Adipocyte (in vitro differentiated cells): Measurements from ENCODE around the gene LDLRAD2.

ENCODE experiments used
- DNase-seq: peaks from one replicate; pipeline ENCODE4 v3.0.0-alpha.2; 2015; ENCODE audit warnings: low read depth
- H3K27me3 ChIP-seq: replicated peaks from 2 replicates; pipeline ENCODE4 v1.7.0; 2013; ENCODE audit warnings: mild to moderate bottlenecking, low read length, moderate library complexity; ENCODE audit not compliant: control insufficient read depth, insufficient read depth
- H3K36me3 ChIP-seq: 2 replicates; pipeline ENCODE4 v1.7.0; 2013; ENCODE audit warnings: low read length, mild to moderate bottlenecking, moderate library complexity; ENCODE audit not compliant: control insufficient read depth, insufficient read depth, severe bottlenecking
- H3K4me1 ChIP-seq: 2 replicates; pipeline ENCODE4 v1.7.0; 2013; ENCODE audit warnings: mild to moderate bottlenecking, low read length, moderate library complexity; ENCODE audit not compliant: control insufficient read depth, insufficient read depth
- H3K4me3 ChIP-seq: 2 replicates; pipeline ENCODE4 v1.7.0; 2013; ENCODE audit warnings: mild to moderate bottlenecking, low read length, moderate library complexity
- H3K9ac ChIP-seq: 2 replicates; pipeline ENCODE4 v1.7.0; 2013; ENCODE audit warnings: mild to moderate bottlenecking, low read length, moderate library complexity
- H3K9me3 ChIP-seq: 2 replicates; pipeline ENCODE4 v1.7.0; 2013; ENCODE audit warnings: mild to moderate bottlenecking, low read length, moderate library complexity; ENCODE audit not compliant: control insufficient read depth

The LDLRAD2 gene

DNA sequence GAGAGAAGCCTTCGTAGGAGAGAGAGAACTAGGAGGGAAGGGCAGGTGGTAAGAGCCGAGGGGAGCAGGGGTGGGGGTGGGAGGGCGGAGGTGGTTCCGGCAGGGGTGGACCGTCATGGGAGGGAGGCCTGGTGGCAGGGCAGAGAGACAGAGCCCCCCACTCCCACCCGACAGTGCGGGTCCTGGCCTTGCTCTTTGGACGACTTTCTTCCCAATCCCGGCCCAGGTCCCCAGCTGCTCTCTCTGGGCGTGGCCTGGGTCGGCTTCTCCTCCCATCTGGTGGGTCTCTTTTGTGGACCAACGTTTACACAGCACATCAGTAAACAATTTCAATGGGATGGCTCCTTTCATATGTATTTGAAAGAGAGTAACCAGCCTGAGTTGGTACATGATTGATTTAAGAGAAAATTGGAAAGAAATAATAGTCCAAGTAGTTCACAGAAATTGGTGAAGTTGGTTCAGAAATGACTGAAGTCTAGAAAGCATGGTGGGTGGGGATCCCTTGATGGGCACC is 56.9 kb downstream of the LDLRAD2 start:
- Histone ChIP-seq H3K36me3 (peaks cover 92% of the 10 kb centered on the region), H3K9ac (no peak overlapping the region)

DNA sequence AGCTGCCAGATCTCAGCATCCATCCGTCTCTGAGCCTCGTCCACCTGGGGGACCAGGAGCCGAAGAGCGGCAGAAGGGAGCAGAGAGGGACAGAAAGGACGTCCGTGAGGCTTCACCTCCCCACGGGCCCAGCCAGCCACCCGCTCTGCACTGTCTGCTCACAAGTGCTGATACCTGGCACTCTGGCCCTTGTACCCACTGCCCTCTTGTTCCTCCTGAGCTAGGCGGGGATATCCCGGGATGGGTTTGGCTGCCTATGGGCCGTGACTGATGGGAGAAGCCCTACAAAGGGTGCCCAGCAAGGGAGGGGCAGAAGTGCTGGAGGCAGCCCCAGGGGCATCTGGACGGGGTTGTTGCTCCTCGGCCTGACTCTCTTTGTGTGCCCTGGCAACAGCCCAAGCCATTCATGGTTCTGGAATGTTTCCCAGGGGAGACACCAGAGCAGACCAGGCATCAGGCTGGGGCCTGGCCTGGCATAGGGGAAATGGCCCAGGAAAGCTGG is 57.6 kb downstream of the LDLRAD2 start:
- Histone ChIP-seq H3K4me3 (no peak overlapping the region), H3K9me3 (no peaks in the 10 kb centered on the region), H3K27me3 (no peaks in the 10 kb centered on the region), H3K4me1 (peaks cover 18% of the 10 kb centered on the region), H3K36me3 (peaks cover 92% of the 10 kb centered on the region), H3K9ac (peak overlapping the region; percentile 25)
- peak; percentile 92 for DNase-seq

More for the DNA sequence above, 56.9 kb downstream of the LDLRAD2 start:
- no peak for DNase-seq
- no peaks in the 10 kb centered on the region for H3K9me3 ChIP-seq
- no peak overlapping the region for H3K4me3 ChIP-seq
- H3K4me1 ChIP-seq: peaks cover 18% of the 10 kb centered on the region
- no peaks in the 10 kb centered on the region for H3K27me3 ChIP-seq

DNA sequence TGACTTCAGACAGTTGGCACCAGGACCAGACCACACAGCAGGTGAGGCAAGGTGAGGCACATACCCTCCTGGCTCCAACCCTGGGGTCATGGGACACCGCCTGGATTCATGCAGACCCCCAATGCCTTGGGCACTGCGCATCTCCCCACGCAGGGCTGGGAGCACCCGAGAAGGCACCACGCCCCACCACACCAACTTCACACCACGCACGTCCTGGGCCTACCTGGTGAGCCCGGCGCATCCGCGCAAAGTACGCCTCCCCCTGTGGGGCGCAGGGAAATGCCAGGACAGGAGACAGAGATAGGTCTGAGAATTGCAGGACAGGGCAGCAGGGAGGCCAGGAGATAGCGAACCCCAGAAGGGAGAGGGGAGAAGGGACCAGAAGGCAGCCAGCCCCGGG is 58.5 kb downstream of the LDLRAD2 start:
- H3K36me3 ChIP-seq: peaks cover 92% of the 10 kb centered on the region
- H3K4me3 ChIP-seq: no peak overlapping the region
- peaks cover 18% of the 10 kb centered on the region for H3K4me1 ChIP-seq
- peak overlapping the region; percentile 25 for H3K9ac ChIP-seq
- DNase-seq: no peak
- no peaks in the 10 kb centered on the region for H3K27me3 ChIP-seq
- H3K9me3 ChIP-seq: no peaks in the 10 kb centered on the region

DNA sequence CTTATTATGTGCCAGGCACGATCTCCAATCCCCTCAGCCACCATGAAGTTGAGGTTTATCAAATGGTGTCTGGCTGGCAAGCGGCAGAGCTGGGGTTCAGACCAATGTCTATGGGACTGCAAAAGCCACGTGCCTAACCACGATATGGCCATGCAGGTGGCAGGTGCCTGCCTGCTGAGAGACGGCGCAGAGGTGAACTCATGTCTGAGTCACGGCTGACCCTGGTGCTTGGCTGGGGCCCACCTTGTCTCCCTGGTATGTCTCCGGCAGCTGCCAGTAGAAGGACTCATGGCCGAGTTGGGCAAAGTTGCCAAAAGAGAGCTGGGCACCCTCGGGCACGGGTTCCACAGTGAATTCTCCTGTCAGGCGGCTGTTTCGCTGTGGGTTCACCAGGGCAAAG is 59.9 kb downstream of the LDLRAD2 start:
- DNase-seq: no peak
- peaks cover 18% of the 10 kb centered on the region for H3K4me1 ChIP-seq
- peaks cover 92% of the 10 kb centered on the region for H3K36me3 ChIP-seq
- H3K9ac ChIP-seq: no peak overlapping the region
- H3K9me3 ChIP-seq: no peaks in the 10 kb centered on the region
- H3K27me3 ChIP-seq: no peaks in the 10 kb centered on the region
- no peak overlapping the region for H3K4me3 ChIP-seq

DNA sequence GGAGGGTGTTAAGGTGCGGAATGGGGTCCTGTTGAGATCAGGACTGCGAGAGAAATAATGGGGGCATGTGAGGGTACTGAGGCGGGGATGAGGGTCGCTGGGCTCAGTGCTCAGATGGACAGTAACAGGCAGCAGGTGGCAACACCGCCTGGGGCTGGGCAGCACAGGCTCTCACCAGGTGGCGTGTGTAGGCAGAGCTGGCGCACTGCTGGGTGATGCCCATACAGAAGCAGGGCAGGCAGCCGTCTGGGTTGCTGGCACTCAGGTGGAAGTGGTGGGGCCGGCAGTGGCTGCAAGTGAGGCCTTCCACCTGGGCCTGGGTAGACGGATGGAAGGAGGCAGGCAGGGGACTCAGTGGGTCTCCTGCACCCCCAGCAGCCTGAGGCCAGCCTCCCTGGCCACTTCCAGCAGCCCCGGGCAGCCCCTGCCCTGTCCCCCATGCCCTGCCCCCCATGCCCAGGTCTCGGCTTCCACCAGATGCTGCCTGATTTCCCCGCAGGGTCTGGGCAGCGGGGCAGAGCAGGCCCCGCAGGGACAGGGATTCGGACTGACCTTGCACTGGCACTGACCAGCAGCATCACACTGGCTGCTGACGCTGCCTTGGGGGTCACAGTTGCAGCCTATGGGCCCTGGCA is 60.5 kb downstream of the LDLRAD2 start:
- H3K36me3 ChIP-seq: peaks cover 93% of the 10 kb centered on the region
- H3K4me3 ChIP-seq: no peak overlapping the region
- no peak overlapping the region for H3K9ac ChIP-seq
- no peaks in the 10 kb centered on the region for H3K27me3 ChIP-seq
- no peaks in the 10 kb centered on the region for H3K9me3 ChIP-seq
- DNase-seq: no peak
- H3K4me1 ChIP-seq: peaks cover 18% of the 10 kb centered on the region

DNA sequence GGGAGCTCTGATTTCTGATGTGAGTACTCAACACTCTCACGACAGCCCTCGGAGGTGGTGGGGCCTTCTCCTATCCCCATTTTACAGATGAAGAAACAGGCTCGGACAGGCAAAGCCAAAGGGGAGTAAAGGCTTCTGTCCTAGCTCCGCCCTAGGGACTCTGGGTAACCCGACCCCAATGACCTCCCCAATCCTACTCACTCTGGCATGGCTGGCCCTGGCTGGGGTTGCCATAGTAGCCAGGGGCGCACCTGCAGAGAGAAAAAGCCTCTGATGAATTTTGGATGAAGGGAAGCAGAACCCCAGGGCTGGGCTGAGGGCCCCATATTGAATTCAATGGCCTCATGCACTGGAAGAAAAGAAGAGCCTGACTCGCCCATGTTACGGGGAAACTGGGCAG is 61.1 kb downstream of the LDLRAD2 start:
- Histone ChIP-seq H3K9ac (no peak overlapping the region), H3K27me3 (no peaks in the 10 kb centered on the region), H3K36me3 (peaks cover 93% of the 10 kb centered on the region), H3K9me3 (no peaks in the 10 kb centered on the region), H3K4me1 (peaks cover 18% of the 10 kb centered on the region), H3K4me3 (no peak overlapping the region)
- DNase-seq: no peak

DNA sequence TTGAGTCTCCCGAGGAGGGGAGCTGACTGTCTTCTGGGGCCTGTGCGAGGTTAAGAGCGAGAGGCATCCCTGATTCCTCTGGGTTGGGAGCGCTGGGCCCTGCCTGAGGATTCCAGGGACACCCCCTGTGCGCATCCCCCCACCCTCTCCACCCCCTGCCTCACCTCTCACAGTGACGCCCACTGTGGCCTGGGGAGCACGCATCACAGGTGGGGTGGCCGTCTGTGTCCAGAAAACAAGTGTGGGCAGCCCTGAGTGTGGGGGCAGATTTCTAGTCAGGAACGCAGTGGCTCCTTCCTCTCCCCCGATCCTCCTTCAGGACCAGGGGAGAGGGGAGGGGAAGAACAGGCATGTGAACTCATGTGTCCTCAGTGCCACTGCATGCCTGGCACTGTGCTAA is 61.7 kb downstream of the LDLRAD2 start:
- Histone ChIP-seq H3K27me3 (no peaks in the 10 kb centered on the region), H3K4me1 (peaks cover 18% of the 10 kb centered on the region), H3K9me3 (no peaks in the 10 kb centered on the region), H3K36me3 (peaks cover 94% of the 10 kb centered on the region), H3K9ac (no peak overlapping the region), H3K4me3 (no peak overlapping the region)
- DNase-seq: no peak

DNA sequence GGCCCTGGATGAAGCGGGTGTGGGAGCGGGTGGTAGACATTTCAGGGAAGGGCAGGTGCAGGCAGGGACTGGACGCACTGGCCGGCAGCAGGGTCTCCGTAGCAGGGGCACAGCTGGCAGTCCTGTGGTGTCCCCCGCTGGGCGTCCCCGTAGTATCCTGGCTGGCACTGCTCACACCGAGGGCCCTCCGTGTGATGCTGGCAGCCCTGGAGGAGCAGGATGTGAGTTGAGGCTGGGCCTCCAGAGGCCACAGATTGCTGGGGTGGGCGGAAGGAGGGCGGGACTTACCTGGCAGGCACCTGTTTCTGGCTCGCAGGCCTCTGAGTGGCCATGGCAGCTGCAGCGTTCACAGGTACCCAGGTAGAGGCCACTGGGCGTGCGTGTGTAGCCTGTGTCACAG is 62.3 kb downstream of the LDLRAD2 start:
- Histone ChIP-seq H3K4me3 (no peak overlapping the region), H3K9ac (no peak overlapping the region), H3K27me3 (no peaks in the 10 kb centered on the region), H3K9me3 (no peaks in the 10 kb centered on the region), H3K36me3 (peaks cover 95% of the 10 kb centered on the region), H3K4me1 (peaks cover 15% of the 10 kb centered on the region)
- DNase-seq: no peak
